PFSK-1 (cell line): Measurements from ENCODE around the gene RGS7BP.

Experiments
- FOXP2 ChIP-seq: optimal IDR thresholded peaks from 2 replicates; pipeline ENCODE3; 2011; ENCODE audit warnings: borderline replicate concordance, control low read depth, inconsistent platforms; ENCODE audit not compliant: insufficient read depth; ENCODE audit errors: extremely low read length, extremely low read depth
- POLR2AphosphoS5 ChIP-seq: IDR thresholded peaks from 2 replicates; pipeline ENCODE4 v1.6.1; 2012; ENCODE audit warnings: low read depth, mild to moderate bottlenecking, control low read depth, low read length, moderate library complexity
- SIN3A ChIP-seq: IDR thresholded peaks from 2 replicates; pipeline ENCODE4 v1.6.1; 2012; ENCODE audit warnings: mild to moderate bottlenecking, low read length, moderate library complexity, borderline replicate concordance; ENCODE audit not compliant: insufficient read depth
- TAF1 ChIP-seq: IDR thresholded peaks from 2 replicates; pipeline ENCODE4 v1.6.1; 2012; ENCODE audit warnings: low read length, control low read depth, borderline replicate concordance; ENCODE audit not compliant: insufficient read depth
- TF ChIP-seq, protein P1 (sequence below), 2 experiments: IDR thresholded peaks; 2 replicates each; pipeline versions ENCODE4 v1.6.1 to v1.8.0; 2011 to 2012; ENCODE audit warnings: low read depth in 2 of 2, low read length in 2 of 2, control low read depth in 1 of 2, inconsistent platforms in 1 of 2, mild to moderate bottlenecking in 1 of 2, moderate library complexity in 1 of 2; ENCODE audit not compliant: insufficient read depth in 1 of 2

The RGS7BP gene

DNA sequence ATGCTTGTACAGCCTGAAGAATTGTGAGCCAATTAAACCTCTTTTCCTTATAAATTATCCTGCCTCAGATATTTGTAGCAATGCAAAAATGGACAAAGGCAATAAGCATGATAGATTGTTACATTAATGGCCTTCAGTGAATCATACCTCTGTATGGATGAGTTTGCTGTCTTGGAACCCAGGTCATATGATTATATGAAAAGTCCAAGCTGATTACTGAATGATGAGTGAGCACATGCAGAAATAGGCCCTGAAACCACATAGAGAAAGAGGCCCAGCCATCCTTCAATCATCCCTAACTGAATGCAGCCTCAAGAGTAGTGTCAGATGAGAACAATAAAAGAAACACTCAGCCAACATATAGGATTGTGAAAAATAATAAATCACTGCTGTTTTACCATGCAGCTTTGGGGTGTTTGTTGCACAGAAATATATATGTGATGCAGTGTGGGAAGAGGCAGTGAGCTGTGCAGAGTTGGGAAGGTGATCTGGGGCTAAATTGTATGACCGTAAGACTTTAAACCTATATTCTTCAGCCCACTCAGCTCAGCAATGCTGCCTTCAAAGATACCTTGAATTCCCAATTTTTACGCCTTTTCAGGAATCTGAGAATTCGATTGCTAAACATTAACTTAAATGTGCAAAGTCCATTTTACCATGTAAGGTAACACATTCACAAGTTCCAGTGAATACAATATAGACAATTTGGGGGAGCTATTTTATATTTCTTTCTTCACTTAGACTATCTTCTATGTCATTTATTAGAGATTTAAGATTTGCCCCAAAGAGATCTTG, 148.1 kb downstream of the RGS7BP start:
- TF ChIP-seq TAF1 (no peak), POLR2AphosphoS5 (no peak), FOXP2 (no peak), SIN3A (no peak)
- TF ChIP-seq, protein P1, sequence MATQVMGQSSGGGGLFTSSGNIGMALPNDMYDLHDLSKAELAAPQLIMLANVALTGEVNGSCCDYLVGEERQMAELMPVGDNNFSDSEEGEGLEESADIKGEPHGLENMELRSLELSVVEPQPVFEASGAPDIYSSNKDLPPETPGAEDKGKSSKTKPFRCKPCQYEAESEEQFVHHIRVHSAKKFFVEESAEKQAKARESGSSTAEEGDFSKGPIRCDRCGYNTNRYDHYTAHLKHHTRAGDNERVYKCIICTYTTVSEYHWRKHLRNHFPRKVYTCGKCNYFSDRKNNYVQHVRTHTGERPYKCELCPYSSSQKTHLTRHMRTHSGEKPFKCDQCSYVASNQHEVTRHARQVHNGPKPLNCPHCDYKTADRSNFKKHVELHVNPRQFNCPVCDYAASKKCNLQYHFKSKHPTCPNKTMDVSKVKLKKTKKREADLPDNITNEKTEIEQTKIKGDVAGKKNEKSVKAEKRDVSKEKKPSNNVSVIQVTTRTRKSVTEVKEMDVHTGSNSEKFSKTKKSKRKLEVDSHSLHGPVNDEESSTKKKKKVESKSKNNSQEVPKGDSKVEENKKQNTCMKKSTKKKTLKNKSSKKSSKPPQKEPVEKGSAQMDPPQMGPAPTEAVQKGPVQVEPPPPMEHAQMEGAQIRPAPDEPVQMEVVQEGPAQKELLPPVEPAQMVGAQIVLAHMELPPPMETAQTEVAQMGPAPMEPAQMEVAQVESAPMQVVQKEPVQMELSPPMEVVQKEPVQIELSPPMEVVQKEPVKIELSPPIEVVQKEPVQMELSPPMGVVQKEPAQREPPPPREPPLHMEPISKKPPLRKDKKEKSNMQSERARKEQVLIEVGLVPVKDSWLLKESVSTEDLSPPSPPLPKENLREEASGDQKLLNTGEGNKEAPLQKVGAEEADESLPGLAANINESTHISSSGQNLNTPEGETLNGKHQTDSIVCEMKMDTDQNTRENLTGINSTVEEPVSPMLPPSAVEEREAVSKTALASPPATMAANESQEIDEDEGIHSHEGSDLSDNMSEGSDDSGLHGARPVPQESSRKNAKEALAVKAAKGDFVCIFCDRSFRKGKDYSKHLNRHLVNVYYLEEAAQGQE (IDR thresholded peaks at IDR 0.05; ENCODE audit: insufficient read depth in 1 of 2, low read depth in 2 of 2, low read length in 2 of 2) = no peak

DNA sequence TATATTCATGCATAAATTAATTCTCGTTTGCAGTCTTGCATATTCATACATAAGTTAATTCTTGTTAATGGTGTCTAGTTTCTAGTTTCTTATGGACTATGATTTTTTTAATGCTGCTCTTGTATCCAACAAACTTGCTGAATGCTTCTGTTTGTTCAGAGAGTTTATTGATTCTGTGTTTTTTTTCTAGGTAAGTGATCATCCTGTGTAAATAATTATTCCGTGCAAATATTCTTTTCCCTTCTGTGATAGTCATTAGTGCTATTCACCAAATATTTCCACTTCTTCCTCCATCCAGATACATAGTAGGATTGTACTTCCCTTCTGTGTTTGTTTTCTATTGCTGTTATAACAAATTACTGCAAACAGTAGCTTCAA, 148.7 kb downstream of the RGS7BP start:
- TF ChIP-seq, protein P1 (IDR thresholded peaks at IDR 0.05; ENCODE audit: insufficient read depth in 1 of 2, low read depth in 2 of 2, low read length in 2 of 2) = no peak

DNA sequence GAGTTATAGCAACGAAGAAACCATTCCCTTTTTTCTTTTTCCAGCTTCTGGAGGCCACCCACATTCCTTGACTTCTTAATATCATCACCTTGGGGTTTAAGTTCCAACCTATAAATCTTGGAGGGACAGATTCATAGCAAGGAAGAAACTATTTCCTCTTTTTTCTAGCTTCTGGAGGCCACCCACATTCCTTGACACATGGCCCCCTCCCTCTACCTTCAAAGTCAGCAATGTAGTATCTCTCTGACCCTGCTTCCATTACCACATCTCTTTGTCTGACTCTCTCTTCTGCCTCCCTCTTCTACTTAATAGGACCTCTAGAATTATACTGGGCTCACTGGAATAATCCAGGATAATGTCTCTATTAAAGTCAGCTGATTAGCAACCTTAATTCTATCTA, 149.8 kb downstream of the RGS7BP start:
- TF ChIP-seq, protein P1 (IDR thresholded peaks at IDR 0.05; ENCODE audit: insufficient read depth in 1 of 2, low read depth in 2 of 2, low read length in 2 of 2) = no peak
- TF ChIP-seq POLR2AphosphoS5 (no peak), SIN3A (no peak), FOXP2 (no peak), TAF1 (no peak)

DNA sequence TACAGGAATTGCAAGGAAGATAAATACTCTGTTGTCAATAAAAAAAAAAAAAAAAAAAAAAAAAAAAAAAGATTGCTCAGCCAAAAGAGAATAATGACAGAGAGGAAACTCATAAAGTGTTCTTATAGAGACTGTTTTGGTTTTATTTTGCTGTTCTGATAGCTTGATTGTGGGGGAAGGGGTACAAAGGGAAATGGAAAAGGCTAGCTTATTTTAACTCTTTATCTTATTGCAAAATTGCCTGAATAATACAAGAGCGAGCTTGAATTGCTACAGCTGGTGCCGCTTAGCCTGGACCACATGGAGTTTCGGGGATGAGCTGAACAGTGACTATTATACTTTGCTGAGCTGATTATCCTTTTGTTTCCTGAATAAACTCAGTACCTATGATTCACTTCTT, 153.5 kb downstream of the RGS7BP start:
- TF ChIP-seq TAF1 (no peak), SIN3A (no peak), FOXP2 (no peak), POLR2AphosphoS5 (no peak)
- TF ChIP-seq, protein P1 (IDR thresholded peaks at IDR 0.05; ENCODE audit: insufficient read depth in 1 of 2, low read depth in 2 of 2, low read length in 2 of 2) = no peak
